BLaER1 (cell line): Measurements from ENCODE around the gene NCR3LG1.

Source experiments
- H3K27ac ChIP-seq: shearing (Covaris generic); formaldehyde crosslinking; 2 replicates; pipeline ENCODE4 v1.8.1; 2022
- H3K27me3 ChIP-seq: shearing (Covaris generic); formaldehyde crosslinking; 2 replicates; pipeline ENCODE4 v1.8.1; 2022
- H3K36me3 ChIP-seq: shearing (Covaris generic); formaldehyde crosslinking; 2 replicates; pipeline ENCODE4 v1.8.1; 2022
- H3K4me1 ChIP-seq: shearing (Covaris generic); formaldehyde crosslinking; 2 replicates; pipeline ENCODE4 v1.8.1; 2022
- H3K4me2 ChIP-seq: shearing (Covaris generic); formaldehyde crosslinking; 2 replicates; pipeline ENCODE4 v1.8.1; 2022
- H3K4me3 ChIP-seq: shearing (Covaris generic); formaldehyde crosslinking; 2 replicates; pipeline ENCODE4 v1.8.1; 2022
- H3K9ac ChIP-seq: shearing (Covaris generic); formaldehyde crosslinking; 2 replicates; pipeline ENCODE4 v1.8.1; 2022
- H3K9me3 ChIP-seq: shearing (Covaris generic); formaldehyde crosslinking; 2 replicates; pipeline ENCODE4 v1.8.1; 2022
- H4K20me1 ChIP-seq: shearing (Covaris generic); formaldehyde crosslinking; 2 replicates; pipeline ENCODE4 v1.8.1; 2022
- Cebpa-rat ChIP-seq: shearing (Covaris generic); IDR thresholded peaks from 2 replicates; pipeline ENCODE4 v1.8.1; 2022

Gene NCR3LG1

DNA sequence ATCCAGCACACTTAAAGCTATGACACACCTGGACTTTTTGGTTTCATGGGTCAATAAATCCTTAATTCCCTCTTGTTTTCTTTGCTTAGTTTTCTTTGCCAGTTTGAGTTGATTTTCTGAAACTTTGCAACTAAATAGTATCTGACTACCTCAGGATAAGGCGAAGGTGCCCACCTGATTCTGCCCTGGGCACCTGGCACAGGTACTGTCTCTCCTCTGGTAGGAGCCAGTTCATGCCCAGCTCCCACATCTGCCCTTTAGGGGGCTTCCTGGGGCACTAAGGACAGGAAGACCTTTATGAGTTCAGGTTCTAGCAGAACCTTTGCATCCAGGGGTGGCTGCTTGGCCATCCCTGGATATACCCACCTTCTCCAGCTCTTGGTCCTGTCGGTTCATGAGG lies 56.4 kb downstream of the NCR3LG1 start:
- Histone ChIP-seq H3K27ac (no peak overlapping the region), H3K4me2 (0 out of 2 replicates have a peak overlapping the region, but pooled peaks have one; percentile 77), H3K27me3 (no peaks in the 10 kb centered on the region), H3K4me1 (peaks cover 57% of the 10 kb centered on the region), H3K4me3 (no peak overlapping the region), H4K20me1 (no peaks in the 10 kb centered on the region), H3K9ac (no peak overlapping the region), H3K36me3 (no peaks in the 10 kb centered on the region), H3K9me3 (no peaks in the 10 kb centered on the region)
- no peak for TF ChIP-seq Cebpa-rat

GRCh38 chr11:17408641-17409040 lies 57.0 kb downstream of the NCR3LG1 start:
- Histone ChIP-seq H3K4me1 (peaks cover 54% of the 10 kb centered on the region), H3K27ac (no peak overlapping the region), H3K36me3 (no peaks in the 10 kb centered on the region), H3K4me3 (no peak overlapping the region), H3K9me3 (no peaks in the 10 kb centered on the region), H3K9ac (no peak overlapping the region), H3K27me3 (no peaks in the 10 kb centered on the region), H4K20me1 (no peaks in the 10 kb centered on the region), H3K4me2 (no peak overlapping the region)
- no peak for TF ChIP-seq Cebpa-rat

GRCh38 chr11:17410606-17411379 lies 59.2 kb downstream of the NCR3LG1 start:
- no peaks in the 10 kb centered on the region for H3K9me3 ChIP-seq

GRCh38 chr11:17411418-17411817 lies 59.8 kb downstream of the NCR3LG1 start:
- no peaks in the 10 kb centered on the region for H3K9me3 ChIP-seq
- no peak for TF ChIP-seq Cebpa-rat

More at GRCh38 chr11:17410606-17411379, 59.2 kb downstream of the NCR3LG1 start:
- Histone ChIP-seq H3K4me1 (peaks cover 49% of the 10 kb centered on the region), H3K36me3 (no peaks in the 10 kb centered on the region), H3K27me3 (no peaks in the 10 kb centered on the region), H3K4me3 (no peak overlapping the region), H4K20me1 (no peaks in the 10 kb centered on the region), H3K4me2 (peak overlapping the region; percentile 15), H3K27ac (no peak overlapping the region), H3K9ac (no peak overlapping the region)
- no peak for TF ChIP-seq Cebpa-rat

DNA sequence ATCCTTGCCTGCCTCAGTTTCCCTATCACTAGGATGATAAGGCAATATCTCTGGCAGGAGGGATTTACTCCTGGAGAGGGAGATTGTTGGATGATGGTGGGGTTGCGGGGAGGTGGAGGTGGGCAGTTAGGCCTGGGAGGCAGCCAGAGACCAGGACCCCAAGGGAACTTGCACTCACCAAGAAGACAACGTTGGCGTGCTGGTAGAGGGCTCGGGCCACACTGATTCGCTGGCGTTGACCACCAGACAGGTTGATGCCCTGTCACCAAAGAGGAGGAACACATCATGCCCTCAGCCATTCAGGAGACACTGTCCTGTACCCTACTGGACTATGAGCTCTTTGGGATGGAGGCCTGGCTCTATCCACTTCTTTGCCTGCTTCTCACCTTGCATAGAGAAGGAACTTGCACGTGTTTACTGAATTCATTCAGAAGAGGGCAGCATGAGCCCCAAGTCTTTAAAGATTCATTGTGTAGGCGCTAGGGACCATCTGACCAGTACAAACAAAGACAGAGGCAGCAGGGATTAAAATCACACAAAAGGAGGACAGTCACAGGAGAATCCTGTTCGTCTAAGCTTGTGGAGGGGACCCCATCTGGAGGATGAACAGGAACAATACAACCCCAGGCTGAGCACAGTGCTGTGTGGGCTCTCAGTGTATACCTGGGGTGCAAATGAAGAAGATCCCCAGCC lies 61.0 kb downstream of the NCR3LG1 start:
- Histone ChIP-seq H3K4me1 (peaks cover 31% of the 10 kb centered on the region), H3K36me3 (no peaks in the 10 kb centered on the region), H3K4me3 (no peak overlapping the region), H4K20me1 (no peaks in the 10 kb centered on the region), H3K9ac (no peak overlapping the region), H3K4me2 (no peak overlapping the region), H3K27ac (no peak overlapping the region), H3K27me3 (no peaks in the 10 kb centered on the region), H3K9me3 (no peaks in the 10 kb centered on the region)
- no peak for TF ChIP-seq Cebpa-rat

More at GRCh38 chr11:17411418-17411817, 59.8 kb downstream of the NCR3LG1 start:
- no peaks in the 10 kb centered on the region for H3K36me3 ChIP-seq
- H3K4me2 ChIP-seq: peak overlapping the region; percentile 15
- H3K27ac ChIP-seq: no peak overlapping the region
- no peak overlapping the region for H3K9ac ChIP-seq
- no peaks in the 10 kb centered on the region for H3K27me3 ChIP-seq
- no peaks in the 10 kb centered on the region for H4K20me1 ChIP-seq
- no peak overlapping the region for H3K4me3 ChIP-seq
- peaks cover 43% of the 10 kb centered on the region for H3K4me1 ChIP-seq

DNA sequence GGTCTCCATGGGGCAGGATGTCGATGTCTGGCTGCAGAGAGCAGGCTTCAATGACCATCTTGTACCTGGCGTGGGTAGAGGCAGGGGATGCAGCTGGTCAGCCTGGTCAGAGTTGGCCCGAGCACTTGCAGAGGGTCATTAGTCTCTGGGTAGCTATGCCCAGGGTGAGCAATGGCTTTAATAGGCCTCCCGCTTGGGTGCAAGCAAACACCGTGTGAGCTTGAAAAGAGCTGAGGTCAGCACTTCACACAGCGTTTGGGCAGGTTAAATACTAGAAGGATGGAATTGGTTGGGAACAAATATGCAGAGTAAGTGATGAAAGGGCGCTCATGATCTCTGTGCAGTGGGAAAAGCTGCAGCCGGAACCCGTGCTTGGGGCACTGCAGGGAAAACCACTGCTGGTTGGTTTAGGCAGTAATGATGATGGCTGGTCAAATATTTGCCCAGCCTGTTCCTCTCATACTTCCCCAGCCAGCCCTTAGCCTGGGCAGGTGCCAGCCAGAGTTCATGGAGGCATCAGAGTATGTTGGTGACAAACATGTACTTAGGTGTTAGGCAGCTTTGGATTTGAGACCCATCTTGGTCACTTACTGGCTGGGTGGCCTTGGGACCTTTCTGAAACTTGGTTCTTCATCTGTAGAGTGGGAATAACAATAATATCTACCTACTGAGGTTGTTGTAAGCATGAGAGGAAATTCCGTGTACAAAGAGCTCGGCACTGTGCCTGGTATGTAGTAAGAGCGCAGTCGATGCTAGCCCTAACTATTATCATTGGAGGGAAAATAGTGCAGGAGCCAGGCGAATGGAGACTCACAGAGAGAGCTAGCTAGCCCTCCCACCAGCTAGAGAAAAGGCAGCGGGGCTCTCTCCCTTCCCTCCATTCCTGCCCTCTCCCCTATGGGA lies 62.1 kb downstream of the NCR3LG1 start:
- Histone ChIP-seq H3K27ac (no peak overlapping the region), H4K20me1 (no peaks in the 10 kb centered on the region), H3K36me3 (no peaks in the 10 kb centered on the region), H3K27me3 (no peaks in the 10 kb centered on the region), H3K4me2 (no peak overlapping the region), H3K9ac (no peak overlapping the region), H3K4me3 (no peak overlapping the region), H3K9me3 (no peaks in the 10 kb centered on the region), H3K4me1 (peaks cover 30% of the 10 kb centered on the region)
- no peak for TF ChIP-seq Cebpa-rat

GRCh38 chr11:17414317-17414737 lies 62.7 kb downstream of the NCR3LG1 start:
- Histone ChIP-seq H3K9me3 (no peaks in the 10 kb centered on the region), H3K4me3 (no peak overlapping the region), H3K4me1 (peaks cover 37% of the 10 kb centered on the region), H4K20me1 (no peaks in the 10 kb centered on the region), H3K27ac (no peak overlapping the region; the same call in 1 of the 2 replicates), H3K9ac (no peak overlapping the region), H3K36me3 (no peaks in the 10 kb centered on the region), H3K27me3 (no peaks in the 10 kb centered on the region), H3K4me2 (0 out of 2 replicates have a peak overlapping the region, but pooled peaks have one; percentile 5)
- TF ChIP-seq Cebpa-rat: no peak

DNA sequence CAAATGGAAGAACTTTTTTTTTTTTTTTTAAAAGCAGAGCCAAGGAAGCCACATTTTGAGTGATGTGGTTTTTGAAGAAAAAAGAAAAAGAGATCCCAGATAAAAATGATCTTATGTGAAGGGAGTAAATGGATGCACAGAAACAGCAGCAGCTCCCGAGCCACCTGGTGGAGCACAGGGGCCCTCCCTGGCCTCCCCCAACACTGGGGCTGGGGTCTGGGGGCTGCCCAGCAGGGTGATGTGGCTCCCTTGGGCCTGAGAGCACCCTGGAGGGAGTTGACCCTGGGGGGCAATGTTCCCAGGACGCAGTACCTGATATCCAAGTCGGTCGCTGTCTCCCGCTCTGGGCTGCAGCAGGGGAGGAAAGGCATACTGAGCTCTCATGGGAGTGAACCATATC lies 63.4 kb downstream of the NCR3LG1 start:
- no peak overlapping the region for H3K4me3 ChIP-seq
- no peak for TF ChIP-seq Cebpa-rat
- H3K27me3 ChIP-seq: no peaks in the 10 kb centered on the region
- no peak overlapping the region for H3K27ac ChIP-seq
- no peak overlapping the region for H3K9ac ChIP-seq
- H4K20me1 ChIP-seq: no peaks in the 10 kb centered on the region
- no peaks in the 10 kb centered on the region for H3K36me3 ChIP-seq
- peaks cover 41% of the 10 kb centered on the region for H3K4me1 ChIP-seq
- H3K4me2 ChIP-seq: 0 out of 2 replicates have a peak overlapping the region, but pooled peaks have one; percentile 5
- H3K9me3 ChIP-seq: no peaks in the 10 kb centered on the region

DNA sequence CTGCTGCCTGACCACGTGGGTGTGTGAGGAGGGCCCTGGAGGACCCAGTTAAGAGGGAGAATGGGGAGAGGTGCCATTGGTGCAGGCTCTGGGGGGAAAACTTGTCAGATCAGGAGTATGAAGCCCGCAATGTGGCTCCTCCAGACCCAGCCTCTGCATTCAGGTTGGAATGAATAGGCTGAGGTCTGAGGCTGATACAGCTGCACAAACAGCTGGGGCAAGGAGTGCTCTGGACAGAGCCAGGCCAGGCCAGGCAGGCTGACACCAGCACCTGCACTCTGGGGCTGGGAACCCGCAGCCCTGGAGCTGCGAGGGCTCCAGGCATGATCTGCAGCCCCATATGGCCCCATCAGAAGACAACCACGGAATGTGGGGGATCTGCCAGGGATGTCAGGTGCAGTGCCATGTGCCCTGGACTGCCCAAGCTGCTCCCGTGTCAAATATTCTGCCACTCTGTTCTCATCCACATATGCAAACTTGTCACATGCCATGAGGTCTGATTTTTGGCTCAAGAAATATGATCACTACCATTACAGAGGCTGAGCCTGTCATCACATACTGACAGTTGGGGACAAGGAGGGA lies 64.0 kb downstream of the NCR3LG1 start:
- Histone ChIP-seq H3K9me3 (no peaks in the 10 kb centered on the region), H3K27me3 (no peaks in the 10 kb centered on the region), H4K20me1 (no peaks in the 10 kb centered on the region), H3K36me3 (no peaks in the 10 kb centered on the region), H3K4me1 (peaks cover 47% of the 10 kb centered on the region), H3K4me2 (no peak overlapping the region), H3K9ac (no peak overlapping the region), H3K4me3 (no peak overlapping the region), H3K27ac (no peak overlapping the region)
- TF ChIP-seq Cebpa-rat: no peak
